GM19397 (cell line): Measurements from ENCODE around the gene MEOX2.

Experiments used
- ATAC-seq: cut with Tn5 transposase; IDR thresholded peaks from one replicate; pipeline ENCODE4 v1.9.1; 2021; ENCODE audit warnings: mild to moderate bottlenecking, moderate library complexity; ENCODE audit not compliant: unreplicated experiment

The MEOX2 gene

DNA sequence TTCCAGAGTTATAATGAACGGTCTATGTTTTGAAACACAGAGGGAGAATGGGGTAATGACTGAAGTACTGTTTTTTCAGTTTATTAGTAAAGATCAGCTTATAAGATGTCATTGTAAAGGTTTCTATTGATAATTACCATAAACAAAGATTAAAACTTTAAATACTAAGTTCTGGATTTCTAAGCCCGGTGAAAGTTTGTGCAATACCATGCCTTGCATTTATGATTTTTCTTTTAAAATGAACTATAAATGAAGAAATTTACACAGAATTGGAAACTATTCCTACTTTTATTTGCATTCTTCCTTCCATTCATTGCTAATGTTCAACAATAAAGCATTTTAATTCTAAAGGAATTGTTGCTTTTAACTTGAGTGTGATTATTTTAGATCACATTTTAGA lies 4.9 kb downstream of the MEOX2 start:
- no peak for ATAC-seq

- no peak for ATAC-seq
Measured at GRCh38 chr7:15681186-15681585, 5.3 kb downstream of the MEOX2 start.

DNA sequence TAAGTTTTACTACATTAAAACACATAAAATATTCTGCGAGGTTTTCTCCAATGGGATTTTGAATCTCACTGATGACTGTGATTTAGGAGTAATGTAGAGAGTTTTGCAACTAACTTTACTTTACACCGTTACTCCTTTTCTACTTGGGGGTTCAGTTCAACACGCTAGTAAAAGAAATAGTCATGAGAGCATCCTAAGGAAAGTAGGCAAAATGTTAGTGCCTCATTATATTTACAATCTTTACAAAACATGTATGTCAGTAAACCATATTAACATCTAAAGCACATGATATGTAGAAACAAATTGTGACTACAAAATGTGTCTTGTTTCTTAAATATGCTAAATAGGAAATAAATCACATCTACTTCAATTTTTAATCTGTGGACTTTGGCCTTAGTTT lies 6.0 kb downstream of the MEOX2 start:
- ATAC-seq: no peak

DNA sequence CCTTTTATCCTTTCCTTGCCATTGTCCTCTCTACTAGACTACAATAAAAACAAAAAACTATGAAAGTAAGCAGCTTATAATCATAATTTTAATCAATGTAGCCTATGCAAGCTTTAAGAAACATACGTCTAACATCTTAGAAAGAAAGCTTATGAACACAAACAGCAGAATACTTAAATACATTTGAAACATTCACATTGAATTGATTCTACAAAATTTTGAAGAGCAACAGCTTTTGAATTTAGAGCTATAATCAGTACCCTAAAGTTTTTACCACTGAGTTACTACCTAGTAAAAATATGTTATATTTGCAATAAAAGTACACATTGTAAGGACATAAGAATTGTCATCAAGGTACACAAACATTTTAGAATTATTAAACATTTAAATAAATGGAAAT lies 7.2 kb downstream of the MEOX2 start:
- ATAC-seq: no peak

DNA sequence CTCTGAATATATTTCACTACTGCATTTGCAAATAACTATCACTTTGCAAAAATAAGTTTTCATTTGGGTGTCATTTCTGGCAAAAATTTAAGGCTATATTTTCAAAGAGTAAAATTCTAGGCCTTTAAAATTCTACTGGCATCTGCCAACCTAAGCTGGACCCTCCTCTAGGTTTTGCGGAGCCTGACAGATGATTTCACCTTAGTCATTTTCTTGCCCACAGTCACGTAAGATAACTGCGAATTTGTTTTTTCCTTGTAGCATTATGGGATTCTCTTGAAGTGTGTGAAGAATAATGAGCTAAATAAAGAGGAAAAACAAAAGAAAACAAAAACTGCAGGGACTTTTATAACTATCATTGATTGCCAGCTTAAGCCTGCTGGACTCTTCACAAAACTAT lies 7.8 kb downstream of the MEOX2 start:
- ATAC-seq: no peak

GRCh38 chr7:15675379-15675778 lies 11.1 kb downstream of the MEOX2 start:
- no peak for ATAC-seq

DNA sequence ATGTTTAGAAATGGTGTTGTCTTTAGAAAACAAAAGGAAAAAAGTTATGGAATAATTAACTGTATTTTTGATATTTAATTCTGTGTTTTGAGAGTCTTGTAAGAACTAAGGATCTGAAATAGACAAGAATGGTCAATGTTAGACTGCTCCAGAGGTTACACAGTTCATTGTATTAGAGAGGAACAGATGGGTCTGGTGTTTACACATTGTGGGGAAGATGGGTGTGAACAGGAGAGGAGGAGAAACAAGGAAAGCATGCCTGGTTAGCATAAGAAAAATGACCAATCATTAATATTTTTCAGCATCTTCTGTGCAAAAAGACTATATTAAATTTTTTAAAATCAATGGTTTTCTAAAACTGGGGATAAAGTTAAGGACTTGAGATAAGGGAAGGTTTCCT lies 11.9 kb downstream of the MEOX2 start:
- ATAC-seq: no peak

DNA sequence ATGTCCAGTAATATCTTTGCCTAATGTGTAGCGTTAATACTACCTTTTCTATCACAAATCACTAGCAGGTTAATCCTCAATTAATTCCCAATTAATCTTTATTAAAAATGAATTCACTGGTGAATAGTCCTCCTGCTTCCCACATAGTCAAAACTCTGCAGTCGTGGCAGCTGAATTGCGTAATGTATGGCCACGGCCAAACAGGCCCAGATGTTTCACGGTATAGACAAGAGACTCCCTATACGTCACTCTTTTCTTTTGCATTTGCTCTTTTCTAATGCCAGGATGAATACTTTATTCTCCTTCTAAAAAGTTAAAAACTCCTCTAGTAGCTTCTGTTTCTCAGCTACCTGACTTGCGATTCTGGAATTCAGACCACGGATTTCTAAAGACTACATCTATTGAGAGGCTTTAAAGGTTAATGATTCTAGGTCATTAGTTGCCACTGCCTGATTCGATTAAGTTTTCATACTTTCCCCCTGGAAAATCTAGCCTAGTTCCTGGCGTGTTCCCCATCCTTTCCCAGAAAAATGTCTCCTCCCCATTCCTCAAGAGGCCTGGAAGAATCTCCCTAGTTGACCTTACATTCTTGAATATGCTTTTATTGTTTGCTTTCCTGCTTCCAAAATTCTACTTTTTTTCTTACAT lies 16.9 kb downstream of the MEOX2 start:
- ATAC-seq: no peak

DNA sequence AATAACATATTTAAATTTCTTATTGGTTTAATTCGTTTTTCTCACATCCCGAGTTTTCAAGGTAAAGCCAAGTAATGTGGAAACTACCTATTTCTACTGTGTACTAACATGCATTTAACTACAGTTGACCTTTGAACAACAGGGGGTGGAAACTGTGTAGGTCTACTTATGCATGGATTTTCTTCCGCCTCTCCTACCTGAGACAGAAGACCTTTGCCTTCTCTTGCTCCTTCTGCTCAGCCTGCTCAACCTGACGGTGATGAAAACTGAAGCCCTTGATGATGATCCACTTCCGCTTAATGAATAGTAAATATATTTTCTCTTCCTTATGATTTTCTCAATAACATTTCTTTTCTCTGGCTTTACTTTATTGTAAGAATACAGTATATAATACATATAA lies 18.5 kb downstream of the MEOX2 start:
- ATAC-seq: no peak

DNA sequence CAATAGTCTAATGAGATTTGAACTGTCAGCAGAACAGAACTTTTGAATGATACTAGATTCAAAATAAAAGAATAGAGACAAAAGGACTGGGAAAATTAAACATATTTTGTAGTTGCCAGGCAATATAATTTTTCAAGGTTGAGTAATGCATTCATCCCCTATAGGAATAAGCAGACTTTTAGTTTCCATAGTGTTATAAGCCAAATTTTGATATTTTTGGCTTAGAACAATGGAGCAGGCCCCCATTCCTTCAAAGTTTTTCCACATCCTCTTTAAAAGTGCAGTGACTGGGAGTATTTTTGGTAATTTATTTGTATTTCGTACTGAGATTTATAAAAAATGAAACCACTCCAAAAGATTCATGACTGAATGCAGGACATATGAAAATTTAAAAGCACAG lies 24.0 kb downstream of the MEOX2 start:
- ATAC-seq: no peak

- ATAC-seq: no peak
Measured at GRCh38 chr7:15658247-15658646, 28.2 kb downstream of the MEOX2 start.

- no peak for ATAC-seq
Measured at GRCh38 chr7:15652776-15653290, 33.6 kb downstream of the MEOX2 start.

DNA sequence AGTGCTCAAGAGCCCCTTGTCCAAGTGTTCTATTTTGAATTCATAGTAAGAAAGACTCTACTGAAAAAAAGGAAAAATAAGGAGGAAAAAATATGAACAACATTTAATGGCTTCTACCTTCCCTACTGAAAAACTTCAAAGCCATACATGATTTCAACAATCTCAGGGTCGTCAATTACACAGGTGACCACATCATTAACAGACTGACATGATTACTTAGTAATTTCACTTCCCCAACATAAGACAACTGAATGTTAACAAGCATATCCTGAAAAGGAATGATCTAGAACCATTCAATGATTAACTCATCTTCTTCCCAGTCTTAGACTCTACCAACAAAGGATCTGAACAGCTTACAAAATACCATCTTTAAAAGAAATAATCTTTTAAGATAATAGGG lies 34.8 kb downstream of the MEOX2 start:
- ATAC-seq: no peak

DNA sequence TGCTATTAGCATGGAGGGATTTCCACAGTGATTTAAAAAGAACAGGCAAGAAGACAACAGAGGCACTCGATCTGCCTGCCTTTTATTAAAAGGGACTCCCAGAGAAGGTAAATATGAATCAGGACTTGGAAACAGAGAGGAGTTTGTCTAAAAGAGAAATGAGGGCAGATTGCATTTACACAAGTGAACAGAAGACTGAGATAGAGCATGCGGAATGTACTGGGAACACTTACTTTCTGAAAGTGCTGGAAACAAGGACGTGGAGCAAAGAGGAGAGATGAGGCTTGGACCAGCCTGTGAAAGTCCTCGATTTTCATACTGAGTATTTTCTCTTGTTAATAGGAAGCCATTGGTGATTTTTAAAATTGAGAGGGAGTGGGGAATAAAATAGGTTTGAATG lies 35.7 kb downstream of the MEOX2 start:
- no peak for ATAC-seq

- no peak for ATAC-seq
Measured at GRCh38 chr7:15648461-15648961, 38.0 kb downstream of the MEOX2 start.

GRCh38 chr7:15647309-15647708 lies 39.2 kb downstream of the MEOX2 start:
- no peak for ATAC-seq

- ATAC-seq: no peak
Measured at GRCh38 chr7:15643000-15643705, 43.3 kb downstream of the MEOX2 start.

DNA sequence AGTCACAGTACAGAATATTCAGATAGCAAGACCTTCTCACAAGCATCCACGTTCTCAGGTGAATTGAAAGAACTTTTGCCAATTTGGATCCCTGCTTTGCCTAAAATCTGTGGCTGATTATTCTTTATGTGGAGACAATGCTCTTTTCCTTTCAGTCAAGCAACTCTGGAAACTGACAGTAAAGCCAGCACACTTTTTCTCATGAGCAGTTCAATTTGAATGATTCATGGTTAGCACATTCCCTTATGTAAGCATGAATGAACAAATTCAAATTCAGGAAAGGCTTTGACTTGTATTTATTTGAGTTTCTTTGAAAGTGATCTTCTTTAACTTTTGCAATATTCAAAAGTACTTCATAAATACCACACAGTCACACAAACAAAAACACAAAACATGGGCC lies 57.6 kb downstream of the MEOX2 start:
- ATAC-seq: no peak

GRCh38 chr7:15626041-15626440 lies 60.4 kb downstream of the MEOX2 start:
- no peak for ATAC-seq

GRCh38 chr7:15625466-15625865 lies 61.0 kb downstream of the MEOX2 start:
- ATAC-seq: no peak

DNA sequence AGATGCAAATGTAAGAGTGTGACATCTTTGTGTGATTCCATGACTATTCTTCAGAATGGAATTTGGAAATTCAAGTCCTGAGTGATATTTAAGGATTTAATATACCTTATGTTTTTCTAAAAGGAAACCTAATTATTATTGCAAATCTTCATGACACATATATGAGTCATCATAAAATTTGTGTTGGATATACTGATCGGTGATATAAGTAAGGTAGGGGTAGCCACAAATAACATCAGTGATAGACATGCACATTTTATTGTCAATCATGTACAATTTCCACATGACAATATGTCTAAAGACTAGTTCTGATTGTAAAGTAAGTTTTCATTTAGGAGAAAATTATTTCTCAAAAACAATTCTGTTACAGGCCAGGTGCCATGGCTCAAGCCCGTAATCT lies 65.0 kb downstream of the MEOX2 start:
- no peak for ATAC-seq

GRCh38 chr7:15620491-15621185 lies 65.8 kb downstream of the MEOX2 start:
- ATAC-seq: no peak
